ENCODE data around the gene TNFRSF1B.

TNFRSF1B gene

DNA sequence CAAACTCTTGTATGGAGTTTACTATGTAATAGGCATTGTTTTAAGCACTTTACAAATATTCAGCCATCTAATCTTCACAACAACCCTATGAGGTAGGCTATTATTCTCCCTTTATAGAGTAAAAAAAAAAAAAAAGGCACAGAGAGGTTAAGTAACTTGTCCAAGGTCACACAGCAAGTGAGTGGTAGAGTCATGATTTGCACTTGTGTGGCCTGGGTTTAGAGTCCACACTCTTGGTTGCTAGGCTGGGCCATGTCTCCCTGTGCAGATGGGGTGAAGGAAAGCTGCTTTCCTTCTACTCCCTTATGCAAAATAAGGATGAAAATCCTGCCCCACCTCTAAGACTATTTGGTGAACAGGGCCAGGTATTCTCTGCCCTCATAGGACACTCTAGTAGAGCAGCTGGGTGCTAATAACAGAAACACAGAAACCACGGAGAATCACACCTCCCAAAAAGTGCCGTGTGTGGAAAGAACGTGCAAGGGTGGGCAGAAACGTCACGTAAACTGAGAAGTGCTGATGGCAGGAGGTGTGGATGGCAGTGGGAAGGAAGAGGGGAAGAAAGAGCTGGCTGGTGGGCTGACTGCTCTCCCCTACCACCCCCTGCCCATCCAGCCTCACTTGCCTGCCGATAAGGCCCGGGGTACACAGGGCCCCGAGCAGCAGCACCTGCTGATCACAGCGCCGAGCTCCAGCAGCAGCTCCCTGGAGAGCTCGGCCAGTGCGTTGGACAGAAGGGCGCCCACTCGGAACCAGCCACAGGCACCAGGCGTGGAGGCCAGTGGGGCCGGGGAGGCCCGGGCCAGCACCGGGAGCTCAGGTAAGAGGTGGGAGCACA is 34.8 kb downstream of the TNFRSF1B start:
- peak; percentile 49; the same call in 1 of the 2 replicates for TF ChIP-seq ZNF384 (IDR thresholded peaks at IDR 0.05)
- no peak for TF ChIP-seq FOXA1 (IDR thresholded peaks at IDR 0.05)
- no peak for TF ChIP-seq ARNT (IDR thresholded peaks at IDR 0.05)
- TF ChIP-seq FOXM1 (IDR thresholded peaks at IDR 0.05; ENCODE audit: borderline replicate concordance): no peak
- TF ChIP-seq HDGF (IDR thresholded peaks at IDR 0.05; ENCODE audit: borderline replicate concordance): no peak
- POLR2A ChIA-PET: no interaction called here

DNA sequence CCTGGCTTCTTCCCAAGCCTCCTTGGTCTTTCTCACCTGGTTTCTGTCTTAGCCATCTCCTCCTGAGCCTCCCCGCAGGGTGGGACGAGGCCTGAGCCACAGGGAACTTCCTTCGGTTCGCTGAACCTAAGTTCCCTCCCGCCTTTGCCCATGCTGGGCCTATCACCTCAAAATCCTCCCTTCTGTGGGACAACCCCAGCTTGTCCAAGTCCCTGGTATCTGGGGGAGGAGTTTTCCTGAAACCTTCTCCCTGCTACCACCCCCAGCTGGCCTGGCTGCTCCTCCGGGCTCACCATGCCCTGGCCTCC is 35.4 kb downstream of the TNFRSF1B start:
- TF ChIP-seq FOXM1 (IDR thresholded peaks at IDR 0.05; ENCODE audit: borderline replicate concordance): no peak
- no peak for TF ChIP-seq LEF1 (IDR thresholded peaks at IDR 0.05; ENCODE audit: borderline replicate concordance)
- no peak for TF ChIP-seq L3MBTL2 (conservative IDR thresholded peaks at IDR 0.05)
- no peak for TF ChIP-seq SP1 (IDR thresholded peaks at IDR 0.05)
- no peak for TF ChIP-seq HDGF (IDR thresholded peaks at IDR 0.05; ENCODE audit: borderline replicate concordance)
- TF ChIP-seq SUZ12 (IDR thresholded peaks at IDR 0.05): no peak
- no peak for TF ChIP-seq NFRKB (IDR thresholded peaks at IDR 0.05)
- TF ChIP-seq CTBP1 (IDR thresholded peaks at IDR 0.05; ENCODE audit: borderline replicate concordance): no peak
- no peak for TF ChIP-seq FOXA1 (IDR thresholded peaks at IDR 0.05)
- TF ChIP-seq FOXK2 (IDR thresholded peaks at IDR 0.05): no peak
- no peak for TF ChIP-seq ELF4 (IDR thresholded peaks at IDR 0.05)
- no peak for TF ChIP-seq ZNF384 (IDR thresholded peaks at IDR 0.05)

More for the DNA sequence above, 34.8 kb downstream of the TNFRSF1B start:
- no peak for DNase-seq (ENCODE audit: extremely low spot score)
- CTCF ChIA-PET: interaction anchor here (0.6 to 4.3 kb wide), 3 partner anchors 50 to 122 kb away, joined by 4 to 34 read pairs (median 5); no protein-coding TSS in a partner anchor

DNA sequence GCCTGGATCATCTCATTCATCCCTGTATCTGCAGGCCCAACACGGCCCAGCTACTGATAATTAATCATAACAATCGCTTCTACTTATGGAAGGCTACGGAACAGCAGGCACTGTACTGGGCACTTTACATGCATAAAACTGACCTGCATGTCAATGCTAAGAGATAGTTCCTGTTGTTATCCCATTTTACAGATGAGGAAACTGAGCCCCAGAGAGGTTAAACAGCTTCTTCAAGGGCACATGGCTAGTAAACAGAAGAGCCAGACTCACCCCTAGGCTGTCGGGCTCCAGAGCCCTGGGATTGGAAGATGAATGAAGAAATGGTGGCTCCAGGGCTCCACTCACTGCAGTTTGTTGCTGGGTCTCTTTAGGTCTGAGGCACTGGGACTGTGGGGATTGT is 35.8 kb downstream of the TNFRSF1B start:
- DNase-seq (ENCODE audit: extremely low spot score): no peak
- CTCF ChIA-PET: interaction anchor here (0.6 to 4.3 kb wide), 4 partner anchors 27 to 78 kb away, joined by 3 to 34 read pairs (median 4); no protein-coding TSS in a partner anchor
- TF ChIP-seq SUZ12 (IDR thresholded peaks at IDR 0.05) (no peak), BHLHE40 (IDR thresholded peaks at IDR 0.05; ENCODE audit: borderline replicate concordance) (no peak), FOXA1 (IDR thresholded peaks at IDR 0.05) (no peak), ZNF384 (IDR thresholded peaks at IDR 0.05) (no peak), NFRKB (IDR thresholded peaks at IDR 0.05) (no peak), FOXK2 (IDR thresholded peaks at IDR 0.05) (no peak), SP1 (IDR thresholded peaks at IDR 0.05) (no peak), L3MBTL2 (conservative IDR thresholded peaks at IDR 0.05) (no peak), ARNT (IDR thresholded peaks at IDR 0.05) (no peak), TARDBP (IDR thresholded peaks at IDR 0.05) (no peak), ELF4 (IDR thresholded peaks at IDR 0.05) (no peak), LEF1 (IDR thresholded peaks at IDR 0.05; ENCODE audit: borderline replicate concordance) (no peak), CTBP1 (IDR thresholded peaks at IDR 0.05; ENCODE audit: borderline replicate concordance) (no peak), HDGF (IDR thresholded peaks at IDR 0.05; ENCODE audit: borderline replicate concordance) (no peak), FOXM1 (IDR thresholded peaks at IDR 0.05; ENCODE audit: borderline replicate concordance) (no peak)
- TF ChIP-seq, protein P1, sequence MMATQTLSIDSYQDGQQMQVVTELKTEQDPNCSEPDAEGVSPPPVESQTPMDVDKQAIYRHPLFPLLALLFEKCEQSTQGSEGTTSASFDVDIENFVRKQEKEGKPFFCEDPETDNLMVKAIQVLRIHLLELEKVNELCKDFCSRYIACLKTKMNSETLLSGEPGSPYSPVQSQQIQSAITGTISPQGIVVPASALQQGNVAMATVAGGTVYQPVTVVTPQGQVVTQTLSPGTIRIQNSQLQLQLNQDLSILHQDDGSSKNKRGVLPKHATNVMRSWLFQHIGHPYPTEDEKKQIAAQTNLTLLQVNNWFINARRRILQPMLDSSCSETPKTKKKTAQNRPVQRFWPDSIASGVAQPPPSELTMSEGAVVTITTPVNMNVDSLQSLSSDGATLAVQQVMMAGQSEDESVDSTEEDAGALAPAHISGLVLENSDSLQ (IDR thresholded peaks at IDR 0.05): no peak
- POLR2A ChIA-PET: no interaction called here

More for the DNA sequence above, 35.4 kb downstream of the TNFRSF1B start:
- POLR2A ChIA-PET: no interaction called here
- CTCF ChIA-PET: interaction anchor here (0.6 to 4.3 kb wide), 3 partner anchors 51 to 123 kb away, joined by 4 to 34 read pairs (median 5); no protein-coding TSS in a partner anchor
- DNase-seq (ENCODE audit: extremely low spot score): no peak

DNA sequence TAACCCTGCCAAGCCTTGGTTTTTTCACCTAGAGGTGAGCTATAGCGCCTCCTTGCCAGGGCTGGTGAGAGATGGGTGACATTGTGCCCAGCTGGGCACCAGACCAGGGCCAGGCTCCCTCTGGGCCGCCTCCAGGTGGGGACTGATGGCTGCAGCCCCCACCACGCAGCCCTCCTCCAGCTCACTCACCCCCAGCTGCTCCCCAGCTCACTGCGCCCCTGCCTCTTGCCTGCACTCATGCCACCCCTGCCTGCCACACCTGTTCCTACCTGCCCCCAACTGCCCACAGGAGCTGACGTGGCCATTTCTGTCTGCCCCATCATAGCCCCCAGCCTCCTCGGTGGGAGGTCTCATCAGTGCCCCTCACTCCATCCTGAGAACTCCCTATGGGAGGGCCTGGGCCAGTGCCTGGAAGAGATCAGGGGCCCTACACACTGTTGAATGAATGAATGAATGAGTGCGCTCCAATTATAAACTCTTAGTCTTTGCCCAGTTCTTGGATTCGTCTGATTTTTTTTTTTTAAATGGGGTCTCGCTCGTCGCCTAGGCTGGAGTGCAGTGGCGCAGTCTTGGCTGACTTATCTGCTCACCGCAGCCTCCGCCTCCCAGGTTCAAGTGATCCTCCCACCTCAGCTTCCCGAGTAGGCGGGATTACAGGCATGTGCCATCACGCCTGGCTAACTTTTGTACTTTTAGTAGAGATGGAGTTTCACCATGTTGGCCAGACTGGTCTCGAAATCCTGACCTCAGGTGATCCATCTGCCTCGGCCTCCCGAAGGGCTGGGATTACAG is 36.6 kb downstream of the TNFRSF1B start:
- no peak for TF ChIP-seq SUZ12 (IDR thresholded peaks at IDR 0.05)
- TF ChIP-seq L3MBTL2 (conservative IDR thresholded peaks at IDR 0.05): no peak
- TF ChIP-seq ARNT (IDR thresholded peaks at IDR 0.05): no peak
- no peak for TF ChIP-seq NFRKB (IDR thresholded peaks at IDR 0.05)
- no peak for TF ChIP-seq FOXM1 (IDR thresholded peaks at IDR 0.05; ENCODE audit: borderline replicate concordance)
- no peak for TF ChIP-seq ELF4 (IDR thresholded peaks at IDR 0.05)
- TF ChIP-seq, protein P1 (IDR thresholded peaks at IDR 0.05): no peak
- TF ChIP-seq BHLHE40 (IDR thresholded peaks at IDR 0.05; ENCODE audit: borderline replicate concordance): no peak
- TF ChIP-seq FOXK2 (IDR thresholded peaks at IDR 0.05): no peak
- TF ChIP-seq HDGF (IDR thresholded peaks at IDR 0.05; ENCODE audit: borderline replicate concordance): no peak
- TF ChIP-seq CTBP1 (IDR thresholded peaks at IDR 0.05; ENCODE audit: borderline replicate concordance): no peak
- TF ChIP-seq TARDBP (IDR thresholded peaks at IDR 0.05): no peak
- TF ChIP-seq FOXA1 (IDR thresholded peaks at IDR 0.05): no peak
- ChIA-PET CTCF (interaction anchor here (0.7 to 1.2 kb wide), 4 partner anchors 26 to 85 kb away, joined by 3 to 5 read pairs (median 4); no protein-coding TSS in a partner anchor), POLR2A (no interaction called here)
- no peak for DNase-seq (ENCODE audit: extremely low spot score)

DNA sequence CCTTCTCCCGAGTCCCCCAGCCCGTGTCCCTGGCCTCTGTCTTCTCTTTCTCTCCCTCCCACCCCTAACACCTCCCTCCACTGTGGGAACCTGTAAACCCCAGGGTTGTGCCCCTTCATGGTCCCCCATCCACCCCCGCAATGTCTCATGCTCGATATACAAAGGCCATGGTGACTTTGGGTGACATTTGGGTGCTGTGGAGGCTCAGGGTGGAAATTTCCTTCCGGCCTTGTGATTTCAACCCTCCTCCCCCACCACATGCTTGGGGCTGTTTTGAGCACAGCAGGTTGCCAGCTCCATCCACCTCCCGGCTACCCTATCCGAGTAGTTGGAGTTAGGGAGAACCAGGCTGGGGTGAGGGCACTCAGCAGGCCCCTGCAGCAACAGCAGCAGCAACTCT is 37.3 kb downstream of the TNFRSF1B start:
- no peak for DNase-seq (ENCODE audit: extremely low spot score)
- ChIA-PET POLR2A (no interaction called here), CTCF (interaction anchor here (1.2 kb wide), 1 partner anchor 78 kb away, joined by 3 read pairs; no protein-coding TSS in a partner anchor)
- no peak for TF ChIP-seq ELF4 (IDR thresholded peaks at IDR 0.05)
- TF ChIP-seq BHLHE40 (IDR thresholded peaks at IDR 0.05; ENCODE audit: borderline replicate concordance): no peak
- no peak for TF ChIP-seq TARDBP (IDR thresholded peaks at IDR 0.05)
- no peak for TF ChIP-seq ZNF384 (IDR thresholded peaks at IDR 0.05)
- TF ChIP-seq NFRKB (IDR thresholded peaks at IDR 0.05): no peak
- TF ChIP-seq LEF1 (IDR thresholded peaks at IDR 0.05; ENCODE audit: borderline replicate concordance): no peak
- TF ChIP-seq SUZ12 (IDR thresholded peaks at IDR 0.05): no peak
- no peak for TF ChIP-seq CTBP1 (IDR thresholded peaks at IDR 0.05; ENCODE audit: borderline replicate concordance)
- TF ChIP-seq, protein P1 (IDR thresholded peaks at IDR 0.05): no peak
- no peak for TF ChIP-seq SP1 (IDR thresholded peaks at IDR 0.05)
- TF ChIP-seq HDGF (IDR thresholded peaks at IDR 0.05; ENCODE audit: borderline replicate concordance): no peak
- TF ChIP-seq L3MBTL2 (conservative IDR thresholded peaks at IDR 0.05): no peak
- no peak for TF ChIP-seq ARNT (IDR thresholded peaks at IDR 0.05)
- TF ChIP-seq FOXK2 (IDR thresholded peaks at IDR 0.05): no peak
- no peak for TF ChIP-seq FOXA1 (IDR thresholded peaks at IDR 0.05)
- TF ChIP-seq FOXM1 (IDR thresholded peaks at IDR 0.05; ENCODE audit: borderline replicate concordance): no peak
